WI38 (cell line): Measurements from ENCODE around the gene PDK3.

Experiments
- H3K4me3 ChIP-seq: 2 replicates; pipeline ENCODE4 v1.5.1; 2011; ENCODE audit warnings: low read depth, mild to moderate bottlenecking, control low read depth, low read length
- TF ChIP-seq, protein P1 (sequence below): IDR thresholded peaks from 2 replicates; pipeline ENCODE4 v1.5.1; 2012; ENCODE audit warnings: low read depth, mild to moderate bottlenecking, control low read depth, low read length

The PDK3 gene

DNA sequence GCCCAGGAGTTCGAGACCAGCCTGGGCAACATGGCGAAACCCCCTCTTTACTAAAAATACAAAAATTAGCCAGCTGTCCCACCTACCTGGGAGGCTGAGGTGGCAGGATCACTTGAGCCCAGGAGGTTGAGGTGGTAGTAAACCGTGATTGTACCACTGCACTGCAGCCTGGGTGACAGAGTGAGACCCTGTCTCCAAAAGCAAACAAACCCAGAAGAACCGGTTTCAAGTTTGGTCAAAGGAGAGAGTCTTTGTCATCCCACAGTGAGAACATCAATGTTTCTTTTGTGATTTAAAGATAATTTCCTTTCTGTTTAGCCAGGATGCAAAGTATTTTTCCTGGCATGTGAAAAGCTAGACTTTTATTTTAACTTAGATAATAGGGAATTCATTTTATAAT, 26.7 kb downstream of the PDK3 start:
- H3K4me3 ChIP-seq: no peak overlapping the region
- TF ChIP-seq, protein P1, sequence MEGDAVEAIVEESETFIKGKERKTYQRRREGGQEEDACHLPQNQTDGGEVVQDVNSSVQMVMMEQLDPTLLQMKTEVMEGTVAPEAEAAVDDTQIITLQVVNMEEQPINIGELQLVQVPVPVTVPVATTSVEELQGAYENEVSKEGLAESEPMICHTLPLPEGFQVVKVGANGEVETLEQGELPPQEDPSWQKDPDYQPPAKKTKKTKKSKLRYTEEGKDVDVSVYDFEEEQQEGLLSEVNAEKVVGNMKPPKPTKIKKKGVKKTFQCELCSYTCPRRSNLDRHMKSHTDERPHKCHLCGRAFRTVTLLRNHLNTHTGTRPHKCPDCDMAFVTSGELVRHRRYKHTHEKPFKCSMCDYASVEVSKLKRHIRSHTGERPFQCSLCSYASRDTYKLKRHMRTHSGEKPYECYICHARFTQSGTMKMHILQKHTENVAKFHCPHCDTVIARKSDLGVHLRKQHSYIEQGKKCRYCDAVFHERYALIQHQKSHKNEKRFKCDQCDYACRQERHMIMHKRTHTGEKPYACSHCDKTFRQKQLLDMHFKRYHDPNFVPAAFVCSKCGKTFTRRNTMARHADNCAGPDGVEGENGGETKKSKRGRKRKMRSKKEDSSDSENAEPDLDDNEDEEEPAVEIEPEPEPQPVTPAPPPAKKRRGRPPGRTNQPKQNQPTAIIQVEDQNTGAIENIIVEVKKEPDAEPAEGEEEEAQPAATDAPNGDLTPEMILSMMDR: no peak

DNA sequence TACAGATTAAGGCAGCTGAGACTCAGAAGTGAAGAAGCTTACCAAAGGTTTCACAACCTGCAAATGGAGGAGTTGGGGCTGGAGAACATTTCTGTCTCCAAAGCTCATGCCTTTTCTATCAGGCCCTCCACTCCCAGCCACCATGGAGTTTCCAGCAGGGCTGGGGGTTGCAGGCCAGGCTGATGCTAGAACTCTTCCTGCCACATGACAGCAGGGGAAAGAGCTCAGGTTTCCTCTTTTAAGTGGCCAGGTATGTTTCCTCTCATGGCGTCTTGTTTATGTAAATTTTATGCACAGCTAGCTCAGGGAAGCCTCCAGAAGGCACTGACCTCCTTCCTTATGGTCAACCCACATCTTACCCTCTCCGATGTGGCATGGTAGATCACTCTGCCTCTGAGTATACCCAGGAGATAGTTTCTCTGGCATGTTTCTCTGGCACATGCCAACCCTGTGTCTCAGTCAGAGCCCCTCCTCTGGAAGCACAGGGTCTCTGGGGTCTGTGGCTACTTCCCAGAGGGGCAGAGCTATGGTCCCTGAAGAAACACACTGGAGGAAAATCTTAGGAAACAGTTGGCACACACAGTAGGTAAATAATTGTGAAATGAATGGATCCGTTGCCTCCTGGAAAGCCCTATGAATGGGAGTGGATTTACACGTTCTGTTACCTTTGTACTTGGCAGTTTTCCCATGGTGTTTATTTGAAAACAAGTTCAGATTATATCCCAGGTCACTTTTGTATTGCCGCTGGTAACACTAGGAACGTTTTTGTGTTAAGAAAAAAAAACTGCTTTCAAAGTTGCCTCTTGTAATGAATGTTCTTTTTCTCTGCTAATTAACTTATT, 28.9 kb downstream of the PDK3 start:
- TF ChIP-seq, protein P1: no peak
- H3K4me3 ChIP-seq: no peak overlapping the region

DNA sequence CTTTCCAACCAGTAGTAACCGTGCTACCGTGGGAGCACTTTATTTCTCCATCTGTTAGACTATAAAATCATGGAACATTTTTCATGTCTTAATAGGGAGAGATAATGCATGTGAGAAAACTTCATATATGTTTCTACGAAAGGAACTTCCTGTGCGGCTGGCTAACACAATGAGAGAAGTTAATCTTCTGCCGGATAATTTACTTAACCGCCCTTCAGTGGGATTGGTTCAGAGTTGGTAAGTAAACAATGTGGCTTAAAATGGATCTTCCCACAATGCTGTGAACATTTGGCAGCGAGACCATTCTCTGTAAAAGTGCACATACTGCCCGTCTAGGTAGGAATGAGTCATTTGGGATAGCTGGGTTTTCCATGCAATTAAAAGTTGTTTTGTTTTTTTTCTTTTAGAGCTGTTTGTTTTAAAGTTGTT, 29.6 kb downstream of the PDK3 start:
- TF ChIP-seq, protein P1: no peak
- H3K4me3 ChIP-seq: no peak overlapping the region

DNA sequence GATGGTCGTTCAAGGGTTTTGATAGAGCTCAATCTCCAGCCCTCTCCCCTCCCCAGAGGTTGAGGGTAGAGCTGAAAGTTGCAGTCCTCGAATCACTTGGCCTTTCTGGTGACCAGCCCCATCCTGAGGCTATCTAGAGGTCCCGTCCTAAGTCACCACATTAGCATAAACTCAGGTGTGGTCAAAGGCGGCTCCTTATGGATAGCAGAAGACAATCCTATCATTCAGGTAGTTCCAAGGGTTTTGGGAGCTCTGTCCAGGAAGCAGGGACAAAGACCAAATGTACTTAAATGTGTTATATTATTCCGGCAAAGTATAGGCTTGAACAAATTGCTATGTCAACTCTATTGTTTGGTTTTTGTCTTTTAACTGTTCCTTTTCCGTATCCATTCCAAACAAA, 30.6 kb downstream of the PDK3 start:
- TF ChIP-seq, protein P1: no peak
- no peak overlapping the region for H3K4me3 ChIP-seq

DNA sequence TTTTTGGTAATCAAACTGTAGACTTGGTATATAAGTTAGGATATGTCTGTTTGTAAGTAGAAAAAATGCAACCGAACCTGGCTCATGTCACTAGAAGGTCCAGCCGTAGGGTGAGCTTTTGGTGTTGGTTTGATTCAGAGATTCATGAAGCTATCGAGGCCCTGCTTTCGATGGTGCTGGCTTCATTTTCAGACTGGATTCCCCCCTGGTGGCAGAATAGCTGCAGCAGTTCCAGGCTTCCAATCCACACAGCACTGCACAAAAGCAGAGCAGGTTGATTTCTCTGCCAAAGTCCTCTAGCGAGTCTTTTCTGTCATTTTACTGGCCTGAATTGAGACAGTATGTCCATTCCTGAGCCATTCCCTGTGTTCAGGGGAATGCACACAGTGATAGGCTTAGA, 33.1 kb downstream of the PDK3 start:
- TF ChIP-seq, protein P1: peak; percentile 4; the same call in 1 of the 2 replicates
- H3K4me3 ChIP-seq: no peak overlapping the region

DNA sequence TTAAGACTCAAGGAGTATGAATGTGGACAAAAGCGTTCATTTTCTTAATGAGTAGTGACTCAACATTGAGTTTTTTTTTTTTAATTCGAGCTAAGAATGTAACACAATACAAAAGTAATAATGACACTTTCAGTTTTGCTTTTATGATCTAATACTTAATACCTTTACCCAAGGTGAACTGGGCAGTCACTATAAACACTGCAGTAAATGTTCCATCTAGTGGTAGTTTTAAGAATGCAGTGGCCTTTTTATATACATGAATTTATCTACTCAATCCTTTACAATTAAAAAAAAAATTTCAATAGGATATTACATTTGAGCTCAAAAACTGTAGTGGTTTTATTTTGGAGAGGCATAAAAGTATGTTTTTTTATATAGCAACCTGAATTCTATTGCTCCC, 33.9 kb downstream of the PDK3 start:
- TF ChIP-seq, protein P1: peak; percentile 32; the same call in 1 of the 2 replicates
- no peak overlapping the region for H3K4me3 ChIP-seq

DNA sequence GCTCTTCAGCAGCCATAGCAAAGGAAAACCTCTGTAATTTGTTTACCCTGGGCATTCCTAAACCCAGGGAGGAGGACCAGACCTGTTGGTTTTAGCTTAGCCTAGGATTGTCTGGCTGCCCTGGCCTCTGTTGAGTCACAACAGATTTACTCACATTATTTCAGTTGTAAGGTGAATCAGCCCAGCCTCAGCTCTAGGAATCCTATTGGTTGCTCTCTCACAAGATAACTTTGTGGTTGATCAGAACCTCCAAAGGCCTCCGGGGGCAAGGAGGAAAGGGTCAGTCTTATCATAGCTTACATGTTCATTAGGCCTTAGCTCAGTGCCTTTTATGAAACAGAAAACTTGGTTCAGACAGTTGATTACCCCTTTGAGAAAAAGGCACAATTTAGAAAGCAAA, 41.0 kb downstream of the PDK3 start:
- TF ChIP-seq, protein P1: no peak
- no peak overlapping the region for H3K4me3 ChIP-seq
